GM12892 (cell line): ENCODE measurements around the gene USP10.

ENCODE experiments used
- POLR2A ChIP-seq: IDR thresholded peaks from 2 replicates; pipeline ENCODE4 v1.6.1; 2011; ENCODE audit warnings: low read depth, low read length, control low read depth
- POLR2AphosphoS5 ChIP-seq: IDR thresholded peaks from 2 replicates; pipeline ENCODE4 v1.6.1; 2011; ENCODE audit warnings: low read depth, low read length, control low read depth
- TAF1 ChIP-seq: IDR thresholded peaks from 2 replicates; pipeline ENCODE4 v1.6.1; 2011; ENCODE audit warnings: low read depth, mild to moderate bottlenecking, control low read depth, low read length, borderline replicate concordance

DNA sequence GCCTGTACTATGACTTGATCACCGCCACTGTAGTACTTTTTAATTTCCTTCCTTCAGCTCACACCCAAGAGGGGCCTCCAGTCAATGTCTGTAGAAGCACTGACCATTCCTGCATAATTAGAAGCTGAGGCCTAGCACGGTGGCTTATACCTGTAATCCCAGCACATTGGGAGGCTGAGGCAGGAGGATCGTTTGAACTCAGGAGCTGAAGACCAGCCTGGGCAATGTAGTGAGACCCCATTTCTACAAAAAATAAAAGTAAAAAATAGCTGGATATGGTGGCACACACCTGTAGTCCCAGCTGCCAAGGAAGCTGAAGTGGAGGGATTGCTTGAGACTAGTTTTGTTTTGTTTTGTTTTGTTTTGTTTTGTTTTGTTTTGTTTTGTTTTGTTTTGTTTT is 45.6 kb upstream of the USP10 start:
- no peak for TF ChIP-seq POLR2AphosphoS5
- TF ChIP-seq POLR2A: no peak
- no peak for TF ChIP-seq TAF1
